Measurements from ENCODE around the gene TMPRSS11E.
"Not testable (repeated sequence)": the region's sequence is repeated elsewhere in the genome, so short reads cannot be mapped to it uniquely, and the experiment has no call there.

Gene TMPRSS11E

DNA sequence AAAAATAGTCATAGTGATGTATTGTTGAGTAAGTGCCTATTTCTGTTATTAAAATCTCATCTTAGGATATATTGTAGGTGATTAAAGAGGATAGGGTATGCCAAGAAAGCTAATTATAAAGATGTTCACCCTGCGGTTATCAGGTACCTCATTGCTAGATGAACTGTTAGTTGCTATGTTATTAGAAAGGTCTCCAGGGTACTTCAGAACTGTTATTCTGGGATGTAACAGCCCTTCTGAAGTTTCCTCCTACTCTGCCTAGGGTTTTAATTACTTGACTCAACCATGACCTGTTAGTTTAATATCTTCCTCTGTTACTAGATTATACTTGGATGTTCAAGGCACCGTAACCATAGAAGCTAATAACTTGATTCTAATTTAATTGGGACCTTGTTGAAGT is 15.4 kb downstream of the TMPRSS11E start:
- no peak for DNase-seq (ENCODE audit: low read depth)

DNA sequence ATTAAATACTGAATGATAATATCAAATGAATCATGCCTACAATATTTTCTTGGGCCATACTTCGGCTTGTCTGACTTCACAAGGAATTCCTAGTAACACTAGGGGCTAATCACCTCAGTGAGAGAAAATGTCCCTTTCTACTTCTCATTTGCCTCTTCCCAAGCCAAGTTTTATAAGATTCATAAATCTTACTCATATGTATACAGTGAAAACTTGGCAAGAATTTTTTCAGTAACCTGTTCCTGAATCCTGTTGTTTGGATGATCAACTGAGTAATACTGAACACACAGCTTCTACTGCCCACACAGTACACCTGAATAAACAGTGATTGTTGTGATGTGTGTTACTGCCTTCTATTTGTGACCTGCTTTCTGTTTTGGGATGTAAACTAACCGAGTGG is 16.5 kb downstream of the TMPRSS11E start:
- DNase-seq (ENCODE audit: low read depth), result no peak

DNA sequence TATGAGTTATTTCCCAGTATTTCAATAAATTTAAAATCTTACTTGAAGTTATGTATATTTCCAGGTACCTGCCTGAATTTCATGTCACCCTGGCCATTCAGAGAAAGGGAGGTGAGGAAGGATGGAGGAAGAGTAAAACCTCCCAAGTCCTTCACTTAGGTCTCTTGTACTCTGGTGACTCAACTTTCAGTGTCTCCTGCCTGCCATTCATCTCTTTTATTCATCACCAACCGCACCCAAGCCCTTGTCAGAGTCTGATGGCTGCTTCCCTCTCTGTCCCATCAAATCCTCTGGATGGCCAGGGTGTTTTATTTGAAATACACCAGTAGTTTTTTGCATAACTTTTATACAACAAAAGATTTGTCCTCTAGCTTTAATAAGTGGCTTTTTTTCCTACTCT is 17.8 kb downstream of the TMPRSS11E start:
- DNase-seq (ENCODE audit: low read depth), result no peak

DNA sequence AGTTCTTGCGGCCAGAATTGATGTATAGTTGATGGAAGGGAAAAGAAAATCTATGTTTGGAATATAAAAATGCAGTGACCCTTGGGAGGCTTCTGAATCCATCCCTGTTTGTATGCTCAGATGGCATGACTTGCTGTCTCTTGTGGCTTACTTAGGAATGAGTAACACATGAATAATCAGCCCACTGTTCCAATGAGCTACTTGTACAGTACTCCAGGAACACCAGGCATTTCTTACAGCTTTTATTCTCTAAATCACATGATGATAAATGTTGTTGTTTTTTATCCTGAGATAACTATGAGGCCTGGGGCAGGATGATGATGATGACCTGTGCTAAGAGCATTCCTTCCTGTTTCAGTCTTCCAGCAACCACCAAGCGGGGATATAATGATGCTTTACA is 18.9 kb downstream of the TMPRSS11E start:
- DNase-seq (ENCODE audit: low read depth), result peak; percentile 78

DNA sequence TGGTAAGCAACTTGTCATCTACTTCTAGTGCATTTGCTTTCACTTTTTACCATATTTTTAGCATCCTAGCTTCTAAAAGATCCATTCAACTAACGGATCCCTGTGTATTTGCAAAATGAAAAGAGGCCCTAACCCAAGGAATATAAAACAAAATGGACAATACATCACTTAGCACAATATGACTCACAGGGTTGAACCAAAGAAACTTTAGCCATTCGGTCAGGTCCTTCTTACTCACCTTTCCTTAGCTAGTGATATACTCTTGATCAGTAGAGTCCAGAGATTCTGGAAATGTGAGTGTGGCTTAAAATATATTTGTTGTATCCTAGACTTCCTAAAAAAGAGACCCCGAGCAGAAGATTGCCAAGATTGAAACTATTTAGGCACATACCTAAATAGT is 19.5 kb downstream of the TMPRSS11E start:
- DNase-seq (ENCODE audit: low read depth), result no peak

DNA sequence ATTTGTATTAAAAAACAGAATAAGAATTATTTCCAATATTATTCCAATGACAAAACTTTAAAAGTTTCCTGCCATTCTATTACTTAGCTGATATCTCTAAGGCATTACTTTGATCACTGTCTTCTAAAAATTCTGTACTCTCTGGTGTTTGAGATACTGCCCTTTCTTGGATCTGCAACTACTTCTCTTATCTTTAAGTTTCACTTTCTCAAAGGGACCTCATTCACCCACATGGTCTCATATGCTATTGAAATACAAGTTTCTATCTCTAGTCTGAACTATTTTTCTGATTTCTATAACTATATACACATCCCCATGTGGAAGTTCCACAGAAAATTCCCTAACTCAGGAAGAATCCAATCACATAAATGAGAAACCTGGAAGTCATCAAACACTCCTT is 22.2 kb downstream of the TMPRSS11E start:
- no peak for DNase-seq (ENCODE audit: low read depth)

DNA sequence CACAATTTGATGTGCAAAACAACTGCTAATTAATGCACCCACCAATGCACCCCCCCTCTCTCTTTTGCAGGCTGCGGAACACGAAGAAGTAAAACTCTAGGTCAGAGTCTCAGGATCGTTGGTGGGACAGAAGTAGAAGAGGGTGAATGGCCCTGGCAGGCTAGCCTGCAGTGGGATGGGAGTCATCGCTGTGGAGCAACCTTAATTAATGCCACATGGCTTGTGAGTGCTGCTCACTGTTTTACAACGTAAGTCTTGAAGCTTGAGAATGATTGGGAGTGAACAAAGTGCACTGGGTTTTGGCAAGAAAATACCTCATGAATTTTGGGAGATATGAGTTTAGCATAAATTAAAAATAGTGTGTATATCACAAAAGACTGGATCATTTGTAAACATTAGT is 28.9 kb downstream of the TMPRSS11E start:
- no peak for DNase-seq (ENCODE audit: low read depth)

DNA sequence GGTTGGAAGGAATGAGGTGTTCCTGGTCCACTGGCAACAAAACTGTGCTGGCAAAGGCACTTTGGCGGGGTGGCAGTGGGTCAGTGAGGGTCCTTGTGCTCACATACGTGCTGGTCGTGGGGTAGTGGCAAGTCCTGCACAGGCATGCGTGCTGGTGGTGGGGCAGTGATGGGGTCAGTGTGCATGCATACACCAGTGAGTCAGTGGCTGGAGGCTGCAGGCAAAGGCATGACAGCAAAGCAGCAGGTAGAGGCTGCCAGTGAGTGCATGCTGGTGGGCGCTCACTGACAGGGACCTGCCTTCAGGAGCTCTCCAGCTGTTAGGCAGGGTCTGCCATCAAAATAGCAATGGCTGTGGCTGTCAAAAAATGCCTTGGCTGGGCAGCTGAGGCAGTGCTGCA is 42.1 kb downstream of the TMPRSS11E start:
- DNase-seq (ENCODE audit: low read depth), result no peak

DNA sequence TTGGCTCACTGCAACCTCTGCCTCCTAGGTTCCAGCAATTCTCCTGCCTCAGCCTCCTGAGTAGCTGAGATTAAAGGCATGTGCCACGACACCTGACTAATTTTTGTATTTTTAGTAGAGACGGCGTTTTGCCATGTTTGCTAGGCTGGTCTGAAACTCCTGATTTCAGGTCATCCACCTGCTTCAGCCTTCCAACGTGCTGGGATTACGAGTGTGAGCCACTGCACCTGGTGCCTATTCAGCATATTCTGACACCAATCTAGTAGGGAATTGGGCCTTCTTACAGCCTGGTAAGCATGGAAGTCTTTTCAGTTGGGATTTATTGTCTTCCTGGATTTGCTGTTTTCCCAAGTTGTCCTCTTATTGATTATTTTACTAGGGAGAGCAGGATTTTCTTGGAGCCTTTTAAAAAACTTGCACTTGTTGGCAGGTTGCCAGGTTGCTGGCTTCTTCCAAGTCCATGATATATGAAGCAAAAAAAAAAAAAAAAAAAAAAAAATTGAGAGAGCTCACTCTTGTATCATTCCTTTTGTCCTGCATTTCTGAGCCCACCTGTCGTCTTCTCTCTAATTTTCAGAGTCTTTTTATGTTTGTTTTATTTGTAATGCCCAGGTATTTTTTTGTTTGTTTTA is 43.7 kb downstream of the TMPRSS11E start:
- no peak for DNase-seq (ENCODE audit: low read depth)

DNA sequence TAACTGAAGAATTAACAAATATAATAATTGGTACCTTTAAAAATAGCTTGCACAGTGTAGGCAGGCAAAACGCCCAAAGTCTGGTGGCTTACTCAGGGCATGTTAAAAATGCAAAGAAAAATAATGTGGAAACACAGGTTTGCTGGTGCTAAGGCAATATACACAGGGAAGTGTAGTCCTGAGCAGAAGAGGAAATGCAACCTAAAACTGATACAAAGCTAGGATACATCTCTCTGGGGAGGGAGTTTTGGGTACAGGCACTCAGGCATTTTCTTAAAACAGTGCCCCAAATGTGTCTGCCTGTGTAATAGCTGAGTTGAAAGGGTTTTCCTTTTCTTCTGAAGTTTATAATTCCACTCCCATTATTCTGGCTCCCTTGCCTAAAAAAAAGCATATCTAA is 47.4 kb downstream of the TMPRSS11E start:
- no peak for DNase-seq (ENCODE audit: low read depth)

DNA sequence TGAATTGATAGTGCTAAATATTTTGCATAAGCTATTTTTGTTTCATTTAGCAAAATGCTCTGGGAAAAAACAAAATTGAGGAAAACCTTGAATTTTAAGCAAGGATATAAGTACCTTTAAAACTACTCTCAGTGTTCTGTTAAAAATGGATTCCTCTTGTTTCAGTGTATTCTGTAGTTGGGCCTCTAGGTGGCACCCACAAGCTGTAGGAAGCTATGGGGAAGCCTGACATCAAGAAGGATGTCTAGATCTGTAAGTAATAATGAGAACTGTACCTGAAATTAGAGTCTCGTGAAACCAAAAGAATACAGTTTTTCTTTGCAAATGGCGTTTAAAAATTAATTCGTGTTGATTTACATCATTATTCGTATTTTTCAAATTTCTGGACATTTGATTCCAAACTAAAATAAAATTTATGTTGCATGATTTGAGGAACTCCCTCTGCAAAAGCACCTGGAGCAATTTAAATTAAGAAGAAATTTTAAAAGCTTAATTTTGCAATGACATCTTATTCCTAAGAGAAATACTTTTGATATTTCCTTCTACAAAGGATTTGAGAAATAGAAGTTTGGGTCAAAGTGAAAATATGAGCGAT is 51.2 kb downstream of the TMPRSS11E start:
- DNase-seq (ENCODE audit: low read depth), result peak; percentile 47

DNA sequence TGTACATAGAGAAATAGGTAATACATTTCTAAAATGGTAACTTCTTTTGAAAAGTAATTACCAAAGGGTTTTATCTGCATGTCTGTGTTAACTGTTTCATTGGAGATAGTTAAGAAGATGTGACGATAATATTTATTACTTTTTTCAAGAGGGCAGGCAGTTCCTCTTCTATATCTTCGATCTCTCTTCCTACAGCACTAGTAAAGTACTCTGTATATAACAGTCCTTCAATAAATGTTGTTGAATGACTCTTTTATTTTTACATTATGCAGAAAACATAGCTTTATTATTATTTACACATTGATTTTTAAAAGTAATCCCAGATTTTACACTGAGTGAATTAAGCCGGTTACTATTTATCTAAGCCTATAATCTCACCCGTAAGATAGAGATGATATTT is 51.8 kb downstream of the TMPRSS11E start:
- no peak for DNase-seq (ENCODE audit: low read depth)

DNA sequence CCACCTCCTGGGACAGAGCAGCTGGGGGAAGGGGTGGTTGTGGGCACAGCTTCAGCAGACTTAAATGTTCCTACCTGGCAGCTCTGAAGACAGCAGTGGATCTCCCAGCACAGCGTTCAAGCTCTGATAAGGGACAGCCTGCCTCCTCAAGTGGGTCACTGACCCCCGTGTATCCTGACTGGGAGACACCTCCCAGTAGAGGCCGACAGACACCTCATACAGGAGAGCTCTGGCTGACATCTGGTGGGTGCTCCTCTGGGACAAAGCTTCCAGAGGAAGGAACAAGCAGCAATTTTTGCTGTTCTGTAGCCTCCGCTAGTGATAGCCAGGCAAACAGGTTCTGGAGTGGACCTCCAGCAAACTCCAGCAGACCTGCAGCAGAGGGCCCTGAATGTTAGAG is 56.2 kb downstream of the TMPRSS11E start:
- DNase-seq (ENCODE audit: low read depth), result not testable (repeated sequence)

DNA sequence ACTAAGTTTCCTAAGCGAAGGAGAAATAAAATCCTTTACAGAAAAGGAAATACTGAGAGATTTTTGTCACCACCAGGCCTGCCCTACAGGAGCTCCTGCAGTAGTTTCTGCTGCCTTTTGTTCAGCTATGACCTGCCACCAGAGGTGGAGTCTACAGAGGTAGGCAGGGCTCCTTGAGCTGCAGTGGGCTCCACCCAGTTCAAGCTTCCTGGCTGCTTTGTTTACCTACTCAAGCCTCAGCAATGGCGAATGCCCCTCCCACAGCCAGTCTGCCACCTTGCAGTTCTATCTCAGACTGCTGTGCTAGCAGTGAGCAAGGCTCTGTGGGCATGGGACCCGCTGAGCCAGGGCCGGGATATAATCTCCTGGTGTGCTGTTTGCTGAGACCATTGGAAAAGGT is 57.6 kb downstream of the TMPRSS11E start:
- not testable (repeated sequence) for DNase-seq (ENCODE audit: low read depth)

DNA sequence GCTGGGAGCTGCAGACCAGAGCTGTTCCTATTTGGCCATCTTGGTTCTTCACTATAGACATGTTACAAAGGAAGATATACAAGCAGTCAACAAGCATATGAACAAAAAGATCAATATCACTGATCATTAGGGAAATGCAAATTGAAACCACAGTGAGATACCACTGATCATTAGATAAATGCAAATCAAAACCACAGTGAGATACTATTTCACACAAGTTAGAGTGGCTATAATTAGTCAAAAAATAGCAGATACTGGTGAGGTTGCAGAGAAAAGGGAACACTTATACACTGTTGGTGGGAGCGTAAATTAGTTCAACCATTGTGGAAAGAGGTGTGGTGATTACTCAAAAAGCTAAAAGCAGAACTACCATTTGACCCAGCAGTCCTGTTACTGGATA is 58.2 kb downstream of the TMPRSS11E start:
- not testable (repeated sequence) for DNase-seq (ENCODE audit: low read depth)

DNA sequence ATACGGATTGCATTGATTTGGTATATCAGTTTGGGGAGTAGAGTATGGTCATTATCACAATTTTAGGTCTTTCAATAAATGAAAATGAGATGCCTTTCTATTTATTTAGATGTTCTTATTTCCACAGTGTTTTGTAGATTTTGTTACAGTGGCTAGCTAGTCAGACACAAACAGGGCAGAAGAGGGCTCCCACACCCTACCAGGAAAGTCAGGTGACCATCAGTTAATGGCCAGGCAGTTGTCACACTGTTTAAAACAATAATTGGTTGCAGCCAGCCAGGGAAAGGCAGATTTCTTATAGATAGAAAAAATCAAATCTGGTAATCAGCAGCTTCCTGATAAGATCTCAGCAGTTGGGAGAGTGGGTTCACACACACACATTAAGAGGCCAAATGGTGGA is 71.6 kb downstream of the TMPRSS11E start:
- DNase-seq (ENCODE audit: low read depth), result no peak

DNA sequence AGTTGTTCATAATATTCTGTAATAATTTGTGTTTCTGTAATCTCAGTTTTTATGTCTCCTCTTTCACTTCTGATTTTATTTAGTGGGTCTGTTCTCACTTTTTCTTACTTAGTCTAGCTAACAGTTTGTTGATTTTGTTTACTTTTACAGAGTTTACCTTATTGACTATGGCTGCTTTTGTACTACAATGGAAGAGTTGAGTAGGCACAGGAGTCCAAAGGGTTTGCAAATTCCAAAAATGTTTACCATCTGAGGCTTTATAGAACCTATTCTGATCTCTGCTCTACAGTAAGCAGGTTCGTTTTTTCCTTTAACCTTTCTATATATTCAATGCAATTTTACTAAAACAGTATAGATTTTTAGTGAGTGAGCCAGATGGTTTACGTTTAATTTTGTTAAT is 73.7 kb downstream of the TMPRSS11E start:
- DNase-seq (ENCODE audit: low read depth), result no peak

DNA sequence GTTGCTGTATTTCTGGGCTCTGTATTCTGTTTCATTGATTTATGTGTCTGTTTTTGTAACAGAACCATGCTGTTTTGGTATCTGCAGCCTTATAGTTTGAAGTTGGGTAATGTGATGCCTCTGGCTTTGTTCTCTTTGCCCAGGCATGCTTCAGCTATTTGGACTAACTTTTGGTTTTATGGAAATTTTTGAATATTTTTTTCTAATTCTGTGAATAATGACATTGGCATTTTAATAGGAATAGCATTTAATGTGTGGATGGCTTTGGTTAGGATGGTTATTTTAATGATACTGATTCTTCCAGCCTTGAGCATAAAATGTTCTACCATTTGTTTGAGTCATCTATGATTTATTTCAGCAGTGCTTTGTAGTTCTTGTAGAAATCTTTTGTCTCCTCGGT is 75.0 kb downstream of the TMPRSS11E start:
- DNase-seq (ENCODE audit: low read depth), result not testable (repeated sequence)

DNA sequence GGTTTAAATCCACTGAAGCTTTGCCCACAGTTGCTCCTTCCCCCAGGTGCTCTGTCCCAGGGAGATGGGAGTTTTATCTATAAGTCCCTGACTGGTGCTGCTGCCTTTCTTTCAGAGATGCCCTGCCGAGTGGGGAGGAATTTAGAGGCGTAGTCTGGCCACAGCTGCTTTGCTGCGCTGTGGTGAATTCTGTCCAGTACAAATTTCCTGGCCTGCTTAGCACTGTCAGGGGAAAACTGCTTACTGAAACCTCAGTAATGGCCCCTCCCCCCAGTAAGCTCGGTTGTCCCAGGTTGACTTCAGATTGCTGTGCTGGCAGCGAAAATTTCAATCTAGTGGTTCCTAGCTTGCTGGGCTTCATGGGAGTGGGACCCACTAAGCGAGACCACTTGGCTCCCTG is 88.7 kb downstream of the TMPRSS11E start:
- DNase-seq (ENCODE audit: low read depth), result no peak

DNA sequence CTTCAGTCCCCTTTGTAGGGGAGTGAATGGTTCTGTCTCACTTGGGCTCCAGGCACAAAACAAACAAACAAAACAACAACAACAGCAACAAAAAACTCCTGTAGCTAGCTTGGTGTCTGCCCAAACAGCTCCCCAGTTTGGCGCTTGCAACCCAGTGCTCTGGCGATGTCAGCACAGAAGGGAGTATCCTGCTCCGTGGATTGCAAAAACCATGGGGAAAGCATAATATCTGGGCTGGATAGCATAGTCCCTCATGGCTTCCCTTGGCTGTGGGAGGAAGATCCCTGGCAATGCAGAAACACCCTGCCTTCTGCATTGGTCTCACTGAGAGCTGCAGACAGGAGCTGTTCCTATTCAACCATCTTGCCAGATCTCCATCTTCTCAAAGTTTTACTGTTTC is 89.1 kb downstream of the TMPRSS11E start:
- no peak for DNase-seq (ENCODE audit: low read depth)

DNA sequence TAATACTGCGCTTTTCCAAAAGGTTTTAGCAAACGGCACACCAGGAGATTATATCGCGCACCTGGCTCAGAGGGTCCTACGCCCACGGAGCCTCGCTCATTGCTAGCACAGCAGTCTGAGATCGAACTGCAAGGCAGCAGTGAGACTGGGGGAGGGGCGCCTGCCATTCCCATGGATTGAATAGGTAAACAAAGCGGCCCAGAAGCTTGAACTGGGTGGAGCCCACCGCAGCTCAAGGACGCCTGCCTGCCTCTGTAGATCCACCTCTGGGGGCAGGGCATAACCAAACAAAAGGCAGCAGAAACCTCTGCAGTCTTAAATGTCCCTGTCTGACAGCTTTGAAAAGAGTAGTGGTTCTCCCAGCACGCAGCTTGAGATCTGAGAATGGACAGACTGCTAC is 95.5 kb downstream of the TMPRSS11E start:
- DNase-seq (ENCODE audit: low read depth), result not testable (repeated sequence)

All from non-pigmented ciliary epithelial cell (primary cell).